MG63 (cell line): Measurements from ENCODE around the gene ABCA12. TPM values are rescaled to one million over a fixed set of nuclear protein-coding genes. Genes with fewer than 3 reads are reported as not detected.
"Not testable (repeated sequence)": the region's sequence is repeated elsewhere in the genome, so short reads cannot be mapped to it uniquely, and the experiment has no call there.

Experiments
- DNase-seq: peaks from one replicate; pipeline ENCODE4 v3.0.0-alpha.2; 2020
- H3K27me3 ChIP-seq: fragments of 250-450 bp; sonication (Bioruptor Pico); 2 replicates; pipeline ENCODE4 v1.5.1; 2020; ENCODE audit warnings: mild to moderate bottlenecking, moderate library complexity
- H3K36me3 ChIP-seq: fragments of 250-450 bp; sonication (Bioruptor Pico); 2 replicates; pipeline ENCODE4 v1.5.1; 2020; ENCODE audit warnings: mild to moderate bottlenecking, moderate library complexity
- H3K4me3 ChIP-seq: fragments of 250-450 bp; sonication (Bioruptor Pico); 2 replicates; pipeline ENCODE4 v1.5.1; 2020; ENCODE audit warnings: mild to moderate bottlenecking, moderate library complexity
- H3K9me3 ChIP-seq: fragments of 250-450 bp; sonication (Bioruptor Pico); 2 replicates; pipeline ENCODE4 v1.5.1; 2020; ENCODE audit warnings: mild to moderate bottlenecking, moderate library complexity
- total RNA-seq: library from RNA; depleted of rRNA; stranded (reverse); fragments of >200 nt; shearing (Covaris generic); gene quantifications from 2 replicates; pipeline ENCODE4 v1.2.3, GENCODE V29; 2014; ENCODE audit warnings: low replicate concordance; rRNA removed

ABCA12 gene, protein sequence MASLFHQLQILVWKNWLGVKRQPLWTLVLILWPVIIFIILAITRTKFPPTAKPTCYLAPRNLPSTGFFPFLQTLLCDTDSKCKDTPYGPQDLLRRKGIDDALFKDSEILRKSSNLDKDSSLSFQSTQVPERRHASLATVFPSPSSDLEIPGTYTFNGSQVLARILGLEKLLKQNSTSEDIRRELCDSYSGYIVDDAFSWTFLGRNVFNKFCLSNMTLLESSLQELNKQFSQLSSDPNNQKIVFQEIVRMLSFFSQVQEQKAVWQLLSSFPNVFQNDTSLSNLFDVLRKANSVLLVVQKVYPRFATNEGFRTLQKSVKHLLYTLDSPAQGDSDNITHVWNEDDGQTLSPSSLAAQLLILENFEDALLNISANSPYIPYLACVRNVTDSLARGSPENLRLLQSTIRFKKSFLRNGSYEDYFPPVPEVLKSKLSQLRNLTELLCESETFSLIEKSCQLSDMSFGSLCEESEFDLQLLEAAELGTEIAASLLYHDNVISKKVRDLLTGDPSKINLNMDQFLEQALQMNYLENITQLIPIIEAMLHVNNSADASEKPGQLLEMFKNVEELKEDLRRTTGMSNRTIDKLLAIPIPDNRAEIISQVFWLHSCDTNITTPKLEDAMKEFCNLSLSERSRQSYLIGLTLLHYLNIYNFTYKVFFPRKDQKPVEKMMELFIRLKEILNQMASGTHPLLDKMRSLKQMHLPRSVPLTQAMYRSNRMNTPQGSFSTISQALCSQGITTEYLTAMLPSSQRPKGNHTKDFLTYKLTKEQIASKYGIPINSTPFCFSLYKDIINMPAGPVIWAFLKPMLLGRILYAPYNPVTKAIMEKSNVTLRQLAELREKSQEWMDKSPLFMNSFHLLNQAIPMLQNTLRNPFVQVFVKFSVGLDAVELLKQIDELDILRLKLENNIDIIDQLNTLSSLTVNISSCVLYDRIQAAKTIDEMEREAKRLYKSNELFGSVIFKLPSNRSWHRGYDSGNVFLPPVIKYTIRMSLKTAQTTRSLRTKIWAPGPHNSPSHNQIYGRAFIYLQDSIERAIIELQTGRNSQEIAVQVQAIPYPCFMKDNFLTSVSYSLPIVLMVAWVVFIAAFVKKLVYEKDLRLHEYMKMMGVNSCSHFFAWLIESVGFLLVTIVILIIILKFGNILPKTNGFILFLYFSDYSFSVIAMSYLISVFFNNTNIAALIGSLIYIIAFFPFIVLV (N-terminal part only)
- total RNA-seq = not detected in 2 replicates

DNA sequence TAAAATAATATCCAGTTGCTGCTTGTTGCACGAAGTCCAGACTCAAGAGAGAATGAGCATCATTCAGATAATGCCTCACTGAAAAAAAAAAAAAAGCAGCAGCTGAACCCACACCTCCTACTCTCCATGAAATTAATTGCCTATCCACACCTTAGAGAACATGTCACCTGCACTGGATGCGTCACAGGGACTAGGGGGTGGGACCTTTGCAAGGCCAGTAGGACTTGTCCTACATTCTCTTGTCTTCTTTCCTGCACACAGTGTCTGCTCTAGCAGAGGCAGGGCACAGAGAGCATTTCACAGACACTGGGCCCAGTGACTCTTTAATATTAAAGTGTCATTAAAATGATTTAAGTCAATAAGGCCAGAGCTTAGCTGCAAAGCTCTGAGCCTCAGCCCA is at the start of gene ABCA12:
ABCA12 (minus strand) TSS at position 148 of the 400 bp plus-strand sequence. CDS start 418 bp downstream, outside the sequence.
- H3K36me3 ChIP-seq = no peaks in the 10 kb centered on the region
- no peaks in the 10 kb centered on the region for H3K9me3 ChIP-seq
- no peak for DNase-seq
- no peak within 1 kb of the TSS for H3K4me3 ChIP-seq
- no peaks in the 10 kb centered on the region for H3K27me3 ChIP-seq

DNA sequence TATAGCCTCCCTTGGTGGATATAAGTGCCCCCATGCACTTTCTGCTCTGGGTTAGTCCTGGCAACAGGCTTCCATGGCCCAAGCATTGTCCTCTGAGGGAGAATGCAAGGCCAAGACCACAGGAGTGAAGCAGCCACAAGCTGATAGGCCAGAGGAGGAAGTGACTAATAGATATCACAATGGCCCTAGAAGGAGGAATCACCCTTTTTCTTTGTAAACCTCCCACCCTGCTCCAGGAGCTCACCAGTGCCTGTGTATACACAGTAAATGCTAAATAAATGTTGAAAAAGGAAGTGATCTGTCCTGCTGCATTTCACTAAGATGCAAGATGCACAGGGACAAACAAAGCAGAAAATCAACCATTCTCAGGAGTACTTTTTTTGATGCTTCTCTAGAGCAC is 49.7 kb upstream of the ABCA12 start:
- Histone ChIP-seq H3K36me3 (no peaks in the 10 kb centered on the region), H3K4me3 (no peak overlapping the region), H3K9me3 (no peaks in the 10 kb centered on the region), H3K27me3 (no peaks in the 10 kb centered on the region)
- no peak for DNase-seq

DNA sequence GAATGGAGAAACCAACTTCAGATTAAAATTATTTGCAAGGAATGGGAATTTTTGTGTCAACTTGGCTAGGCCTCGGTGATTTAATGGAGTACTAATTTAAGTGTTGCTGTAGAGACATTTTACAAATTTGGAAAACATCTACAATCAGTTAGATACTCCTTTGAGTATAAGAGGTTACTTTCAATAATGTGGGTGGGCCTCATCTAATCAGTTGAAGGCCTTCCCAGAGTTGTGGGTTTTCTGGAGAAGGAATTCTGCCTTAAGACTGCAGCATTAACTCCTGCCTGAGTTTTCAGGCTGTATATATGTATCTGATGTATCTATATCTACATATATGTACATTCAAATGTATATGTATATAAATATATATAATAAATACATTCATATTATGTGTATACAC is 47.6 kb upstream of the ABCA12 start:
- H3K36me3 ChIP-seq = no peaks in the 10 kb centered on the region
- H3K27me3 ChIP-seq = no peaks in the 10 kb centered on the region
- DNase-seq = no peak
- no peak overlapping the region for H3K4me3 ChIP-seq
- no peaks in the 10 kb centered on the region for H3K9me3 ChIP-seq

DNA sequence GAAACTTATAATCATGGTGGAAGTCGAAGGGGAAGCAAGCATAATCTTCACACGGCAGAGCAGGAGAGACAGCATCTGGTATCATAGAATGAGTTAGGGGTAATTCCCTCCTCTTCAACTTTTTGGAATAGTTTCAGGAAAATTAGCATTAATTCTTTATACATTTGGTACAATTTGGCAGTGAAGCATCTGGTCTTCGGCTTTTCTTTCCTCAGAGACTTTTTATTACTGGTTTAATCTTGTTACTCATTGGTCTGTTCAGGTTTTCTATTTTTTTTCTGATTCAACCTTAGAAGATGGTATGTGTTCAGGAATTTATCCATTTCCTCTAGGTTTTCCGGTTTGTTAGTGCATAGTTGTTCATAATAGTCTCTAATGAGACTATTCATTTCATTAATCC is 39.7 kb upstream of the ABCA12 start:
- no peaks in the 10 kb centered on the region for H3K36me3 ChIP-seq
- DNase-seq = no peak
- H3K9me3 ChIP-seq = peaks cover 2% of the 10 kb centered on the region; the same call in 1 of the 2 replicates
- H3K4me3 ChIP-seq = no peak overlapping the region
- no peaks in the 10 kb centered on the region for H3K27me3 ChIP-seq

DNA sequence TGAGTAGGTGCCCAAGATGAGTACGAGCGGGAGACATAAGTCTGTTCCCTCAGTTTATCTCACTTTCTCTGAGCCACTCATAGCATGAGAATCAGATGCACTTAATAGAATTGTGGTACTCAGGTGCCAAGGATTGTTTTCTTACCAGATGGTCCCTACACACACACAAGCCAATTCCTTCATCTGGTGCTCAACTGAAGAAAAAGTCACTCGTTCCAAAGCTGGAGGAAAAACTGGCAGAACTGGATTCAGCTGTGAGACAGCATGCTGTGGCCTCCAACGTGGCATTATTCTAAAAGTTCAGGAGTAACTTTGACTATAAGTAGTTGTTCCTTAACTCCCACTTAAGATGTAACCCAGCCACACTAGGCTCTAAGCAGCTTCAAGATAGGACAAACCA is 33.4 kb upstream of the ABCA12 start:
- Histone ChIP-seq H3K27me3 (no peaks in the 10 kb centered on the region), H3K4me3 (no peak overlapping the region), H3K36me3 (no peaks in the 10 kb centered on the region), H3K9me3 (no peaks in the 10 kb centered on the region)
- DNase-seq = no peak

DNA sequence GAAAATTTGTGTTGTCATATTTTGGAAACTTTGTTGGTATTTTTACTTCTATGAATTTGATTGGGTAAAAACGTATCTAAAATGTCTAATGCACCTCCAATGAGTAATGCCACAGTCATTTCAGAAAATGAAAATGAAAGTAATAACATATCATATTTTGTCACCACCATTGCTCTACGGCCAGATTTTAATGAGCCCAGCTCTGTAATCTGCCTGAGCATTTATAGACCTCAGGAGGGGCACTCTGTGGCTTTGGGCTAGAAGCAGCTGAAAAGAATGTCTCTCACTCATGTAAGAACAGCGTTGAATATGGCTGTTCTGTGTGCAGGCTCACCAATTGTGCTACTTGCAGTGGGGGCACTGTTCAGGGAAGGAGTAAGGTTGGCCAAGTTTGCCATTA is 32.7 kb upstream of the ABCA12 start:
- Histone ChIP-seq H3K36me3 (no peaks in the 10 kb centered on the region), H3K27me3 (no peaks in the 10 kb centered on the region), H3K4me3 (peak overlapping the region; percentile 29), H3K9me3 (no peaks in the 10 kb centered on the region)
- peak; percentile 5 for DNase-seq

DNA sequence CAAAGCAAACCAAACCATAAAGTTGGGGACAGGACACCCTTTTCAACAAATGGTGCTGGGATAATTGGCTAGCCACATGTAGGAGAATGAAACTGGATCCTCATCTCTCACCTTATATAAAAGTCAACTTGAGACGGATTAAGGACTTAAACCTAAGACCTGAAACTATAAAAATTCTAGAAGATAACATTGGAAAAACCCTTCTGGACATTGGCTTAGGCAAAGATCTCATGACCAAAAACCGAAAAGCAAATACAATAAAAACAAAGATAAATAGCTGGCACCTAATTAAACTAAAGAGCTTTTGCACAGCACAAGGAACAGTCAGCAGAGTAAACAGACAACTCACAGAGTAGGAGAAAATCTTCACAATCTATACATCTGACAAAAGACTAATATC is 28.1 kb upstream of the ABCA12 start:
- not testable (repeated sequence) for H3K36me3 ChIP-seq, DNase-seq, H3K27me3 ChIP-seq, H3K9me3 ChIP-seq, H3K4me3 ChIP-seq

DNA sequence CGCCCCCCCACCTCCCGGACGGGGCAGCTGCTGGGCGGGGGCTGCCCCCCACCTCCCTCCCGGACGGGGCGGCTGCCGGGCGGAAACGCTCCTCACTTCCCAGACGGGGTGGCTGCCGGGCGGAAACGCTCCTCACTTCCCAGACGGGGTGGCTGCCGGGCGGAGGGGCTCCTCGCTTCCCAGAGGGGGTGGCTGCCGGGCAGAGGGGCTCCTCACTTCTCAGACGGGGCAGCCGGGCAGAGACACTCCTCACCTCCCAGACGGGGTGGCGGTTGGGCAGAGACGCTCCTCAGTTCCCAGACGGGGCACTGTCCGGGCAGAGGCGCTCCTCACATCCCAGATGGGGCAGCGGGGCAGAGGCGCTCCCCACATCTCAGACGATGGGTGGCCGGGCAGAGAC is 24.9 kb upstream of the ABCA12 start:
- DNase-seq = not testable (repeated sequence)

DNA sequence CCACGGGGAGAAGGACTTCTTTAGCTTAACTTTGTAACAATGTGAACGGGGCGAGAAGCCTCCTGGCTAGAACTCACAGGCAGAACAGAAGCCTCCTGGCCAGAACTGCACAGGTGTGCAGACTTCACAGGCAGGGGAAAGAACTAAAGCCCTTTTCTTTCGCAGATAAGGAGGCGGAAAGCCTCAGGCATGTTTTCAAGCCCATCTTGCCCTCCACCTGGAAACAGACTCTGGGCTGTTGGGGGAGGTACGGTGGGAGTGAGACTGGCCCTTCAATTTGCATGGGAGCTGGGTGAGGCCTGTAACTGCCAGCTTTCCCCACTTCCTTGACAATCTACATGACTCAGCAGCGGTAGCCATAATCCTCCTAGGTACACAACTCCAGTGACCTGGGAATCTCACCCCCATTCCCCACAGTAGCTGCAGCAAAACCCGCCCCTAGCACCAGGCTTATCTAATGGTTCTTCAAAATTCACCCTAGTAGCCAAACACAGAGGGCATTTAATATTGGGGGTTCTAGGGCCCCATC is 22.9 kb upstream of the ABCA12 start:
- Histone ChIP-seq H3K36me3 (no peaks in the 10 kb centered on the region), H3K9me3 (no peaks in the 10 kb centered on the region), H3K4me3 (no peak overlapping the region), H3K27me3 (no peaks in the 10 kb centered on the region)
- DNase-seq = no peak

More for the DNA sequence above, 24.9 kb upstream of the ABCA12 start:
- not testable (repeated sequence) for H3K9me3 ChIP-seq, H3K27me3 ChIP-seq, H3K4me3 ChIP-seq, H3K36me3 ChIP-seq

DNA sequence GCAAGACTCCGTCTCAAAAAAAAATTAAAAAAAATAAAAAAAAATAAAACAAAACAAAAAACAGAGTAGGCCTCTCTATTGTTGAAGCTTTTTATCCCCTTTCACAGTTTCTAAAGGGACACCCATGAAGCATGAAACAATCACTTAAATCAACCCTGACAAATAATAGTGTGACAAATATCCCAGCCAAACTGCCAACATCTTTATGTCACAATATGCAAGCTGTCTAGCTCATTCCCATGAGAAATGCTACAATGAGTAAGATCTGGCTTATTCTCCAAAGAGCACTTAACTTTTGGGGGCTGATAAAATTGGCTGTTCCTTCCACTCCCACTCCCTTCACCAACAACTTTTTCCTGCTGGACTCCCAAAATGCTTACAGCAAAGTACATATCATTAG is 21.7 kb upstream of the ABCA12 start:
- no peaks in the 10 kb centered on the region for H3K9me3 ChIP-seq
- DNase-seq = no peak
- H3K4me3 ChIP-seq = no peak overlapping the region
- H3K27me3 ChIP-seq = no peaks in the 10 kb centered on the region
- no peaks in the 10 kb centered on the region for H3K36me3 ChIP-seq

DNA sequence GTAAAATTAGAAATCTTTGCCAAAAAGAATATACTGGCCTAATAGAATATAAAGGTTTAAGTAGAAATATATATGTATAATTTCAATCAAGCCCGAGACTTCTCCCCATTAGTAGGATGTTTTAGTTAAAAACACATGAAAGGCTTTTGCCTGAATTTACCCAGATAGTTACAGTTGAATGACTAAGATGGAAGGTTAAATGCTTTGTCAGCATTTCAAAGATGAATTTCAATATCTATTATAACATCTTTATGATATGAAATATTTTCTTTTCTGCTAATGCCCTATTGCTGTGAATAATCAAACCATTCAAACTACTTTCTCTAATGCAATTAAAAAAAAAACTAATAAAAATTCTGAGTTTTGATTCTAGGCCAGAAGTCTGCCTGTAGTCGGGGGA is 18.0 kb upstream of the ABCA12 start:
- Histone ChIP-seq H3K4me3 (no peak overlapping the region), H3K36me3 (no peaks in the 10 kb centered on the region), H3K9me3 (no peaks in the 10 kb centered on the region), H3K27me3 (no peaks in the 10 kb centered on the region)
- DNase-seq = no peak

DNA sequence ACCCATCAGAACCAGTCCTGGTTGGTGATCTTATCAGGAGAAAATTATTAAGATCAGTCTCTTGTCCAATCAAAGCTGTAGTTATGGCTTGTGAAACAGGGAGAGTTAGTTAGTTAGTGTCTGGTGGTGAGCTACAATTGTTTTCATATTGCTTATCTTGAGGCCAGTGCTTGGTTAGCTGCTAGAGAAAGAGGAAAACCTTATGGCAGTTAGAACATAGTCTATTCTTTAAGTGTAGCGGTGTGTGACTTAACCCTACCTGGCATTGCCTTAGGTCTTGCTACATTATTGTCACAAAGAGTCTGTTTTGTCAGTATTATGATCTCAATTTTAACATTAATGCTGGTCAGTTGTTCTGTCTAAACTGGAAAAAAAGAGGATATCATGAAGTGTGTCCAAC is 11.5 kb upstream of the ABCA12 start:
- no peak for DNase-seq
- Histone ChIP-seq H3K36me3 (no peaks in the 10 kb centered on the region), H3K9me3 (no peaks in the 10 kb centered on the region)

DNA sequence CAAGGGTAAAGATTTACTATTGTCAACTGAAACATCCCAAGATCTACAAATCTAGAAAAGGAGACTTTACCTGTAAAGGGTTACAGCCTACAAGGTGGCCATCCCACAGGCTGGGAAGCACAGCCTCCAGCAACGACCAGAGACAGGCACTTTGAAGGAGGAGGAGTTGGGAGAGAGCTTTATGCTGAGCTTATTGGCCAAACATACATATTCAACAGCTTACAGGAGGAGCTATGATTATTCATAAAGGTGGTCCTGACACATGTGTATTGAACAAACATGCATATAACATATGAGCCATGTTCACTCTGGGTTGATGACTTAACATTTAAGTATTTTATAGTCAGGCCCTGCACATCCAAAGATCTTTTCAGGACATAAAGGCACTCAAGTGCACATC is 11.1 kb upstream of the ABCA12 start:
- no peak for DNase-seq
- Histone ChIP-seq H3K9me3 (no peaks in the 10 kb centered on the region), H3K4me3 (no peak overlapping the region), H3K36me3 (no peaks in the 10 kb centered on the region), H3K27me3 (no peaks in the 10 kb centered on the region)

More for the DNA sequence above, 11.5 kb upstream of the ABCA12 start:
- H3K27me3 ChIP-seq = no peaks in the 10 kb centered on the region
- H3K4me3 ChIP-seq = no peak overlapping the region

DNA sequence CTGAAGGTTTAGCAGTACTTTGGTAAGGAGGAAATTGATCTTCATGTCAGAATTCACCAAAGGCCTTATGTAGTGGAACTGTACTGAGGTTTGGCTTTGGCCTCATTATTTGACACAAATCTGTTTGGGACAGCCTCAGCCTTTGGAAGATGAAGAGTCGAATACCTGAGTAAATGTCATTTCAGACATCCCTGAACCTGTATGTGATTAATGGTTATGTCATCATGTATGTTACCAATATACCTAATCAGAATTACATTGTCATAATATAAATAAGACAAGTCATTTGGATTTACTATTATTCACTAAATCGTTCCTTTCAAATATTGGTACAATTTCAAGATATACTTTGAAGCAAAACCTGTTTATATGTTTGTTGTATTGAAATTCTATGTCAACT is 10.6 kb upstream of the ABCA12 start:
- H3K4me3 ChIP-seq = no peak overlapping the region
- no peaks in the 10 kb centered on the region for H3K9me3 ChIP-seq
- H3K27me3 ChIP-seq = no peaks in the 10 kb centered on the region
- H3K36me3 ChIP-seq = no peaks in the 10 kb centered on the region
- DNase-seq = no peak

DNA sequence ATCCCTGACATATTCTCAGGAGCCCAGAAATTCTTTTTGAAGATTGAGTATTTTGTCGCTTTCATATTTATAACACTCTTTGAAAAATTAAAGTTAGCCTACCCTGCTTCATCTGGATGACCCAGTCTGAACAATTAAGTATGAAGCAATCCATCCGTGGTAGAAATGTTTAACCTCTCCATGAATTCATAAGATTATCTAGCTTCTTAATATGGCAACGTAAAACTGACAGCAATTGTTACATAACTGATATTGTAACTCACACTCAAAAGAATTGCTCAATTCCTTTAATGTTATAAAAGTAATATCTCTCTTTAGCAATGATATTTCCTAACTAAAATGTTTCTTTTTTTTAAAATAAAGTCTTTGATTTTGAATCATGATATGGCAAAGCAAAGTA is 7.2 kb upstream of the ABCA12 start:
- H3K27me3 ChIP-seq = no peaks in the 10 kb centered on the region

DNA sequence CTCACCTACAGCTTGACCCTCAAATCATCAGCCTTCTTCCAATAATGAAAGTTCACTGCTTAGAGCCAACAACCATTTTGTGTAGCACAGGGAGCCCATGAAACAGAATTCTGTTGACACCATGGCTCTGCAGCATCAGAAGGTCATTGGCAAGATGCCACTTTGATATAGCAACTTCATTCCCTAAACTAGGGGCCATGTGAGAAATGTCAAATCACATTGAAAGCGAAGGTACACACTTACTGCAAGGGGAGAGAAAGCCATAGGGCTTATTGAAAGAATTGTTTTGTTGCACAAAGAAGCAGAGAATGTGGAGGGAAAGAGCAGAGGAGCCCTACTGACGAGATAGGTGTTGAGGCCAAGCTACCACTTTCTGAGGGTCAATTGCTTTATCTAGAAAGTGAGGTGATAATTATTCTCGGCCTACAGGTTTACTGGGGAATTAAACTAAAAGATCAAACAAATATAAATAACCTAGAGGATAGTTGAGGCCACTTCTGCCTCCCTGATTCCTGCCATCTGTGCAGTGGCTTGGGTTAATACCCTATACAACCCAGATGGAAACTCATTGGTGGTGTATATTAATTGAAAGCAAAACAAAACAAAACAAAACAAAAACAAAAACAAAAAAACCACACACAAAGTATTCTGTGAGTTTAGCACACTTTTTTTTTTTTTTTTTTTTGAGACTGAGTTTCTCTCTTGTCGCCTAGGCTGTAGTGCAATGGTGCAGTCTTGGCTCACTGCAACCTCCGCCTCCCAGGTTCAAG is 5.9 kb upstream of the ABCA12 start:
- Histone ChIP-seq H3K36me3 (no peaks in the 10 kb centered on the region), H3K4me3 (no peak overlapping the region), H3K9me3 (no peaks in the 10 kb centered on the region), H3K27me3 (no peaks in the 10 kb centered on the region)
- no peak for DNase-seq

More for the DNA sequence above, 7.2 kb upstream of the ABCA12 start:
- DNase-seq = no peak
- H3K4me3 ChIP-seq = no peak overlapping the region
- H3K9me3 ChIP-seq = no peaks in the 10 kb centered on the region
- H3K36me3 ChIP-seq = no peaks in the 10 kb centered on the region
